Activated T-cell treated with anti-CD3 and anti-CD28 coated beads for 1 hour (primary cell): ENCODE measurements around the gene CKMT2.

Source experiments
- DNase-seq: peaks from one replicate; pipeline ENCODE4 v3.0.0-alpha.2; 2020; ENCODE audit warnings: low read depth

CKMT2 gene

DNA sequence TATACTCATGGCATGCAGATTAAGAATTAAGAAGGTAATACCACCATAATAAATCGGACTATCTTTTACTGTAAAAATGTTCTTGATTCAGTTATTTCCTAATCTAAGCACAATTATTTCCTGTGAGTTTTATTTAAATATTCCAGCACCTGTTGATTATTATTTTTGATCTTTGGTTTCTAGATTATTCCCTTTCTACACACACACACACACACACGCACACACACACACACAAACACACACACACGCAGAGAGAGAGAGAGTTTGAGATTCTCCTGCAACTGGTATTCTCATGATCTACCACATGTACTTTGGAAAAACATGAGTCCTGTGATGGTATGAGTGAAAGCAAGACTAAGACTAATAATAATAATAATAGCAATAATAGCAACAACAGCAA lies 17.0 kb upstream of the CKMT2 start:
- no peak for DNase-seq

DNA sequence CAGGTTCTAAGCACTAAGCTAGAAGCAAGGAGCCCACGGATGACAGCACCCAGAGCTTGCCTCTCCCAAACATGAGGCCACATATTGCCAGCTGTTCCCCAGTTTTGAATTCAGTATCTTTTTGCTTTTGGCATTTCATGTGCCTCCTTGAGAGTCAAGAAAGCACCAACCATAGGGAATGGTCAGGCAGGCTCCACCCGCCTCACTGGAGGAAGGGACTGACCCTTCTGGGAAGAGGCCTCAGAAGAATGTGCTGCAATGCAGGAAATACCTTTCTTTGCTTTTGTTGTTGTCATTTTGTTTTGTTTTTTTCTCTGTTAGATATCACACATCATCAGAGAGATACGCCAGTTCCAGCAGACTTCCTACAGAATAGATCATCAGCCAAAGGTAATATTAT lies 13.7 kb upstream of the CKMT2 start:
- DNase-seq = no peak

DNA sequence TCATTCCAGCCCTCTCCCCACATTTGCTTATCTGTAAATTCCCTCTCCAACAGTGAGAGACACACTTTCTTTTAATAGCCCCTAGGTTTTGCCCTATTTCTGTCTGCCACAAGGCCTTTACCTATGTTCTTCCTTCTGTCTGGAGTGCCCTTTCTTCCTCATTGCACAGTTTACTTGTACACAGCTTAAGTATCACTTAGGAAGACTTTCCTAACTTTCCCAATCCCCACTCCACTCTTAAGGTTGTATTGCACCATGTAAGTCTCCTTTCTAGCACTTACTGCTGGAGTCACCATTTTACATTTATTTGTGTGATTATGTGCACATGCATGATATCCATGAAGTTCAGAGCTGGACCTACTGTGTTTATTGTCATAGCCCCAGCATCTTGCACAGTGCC lies 10.8 kb upstream of the CKMT2 start:
- no peak for DNase-seq

DNA sequence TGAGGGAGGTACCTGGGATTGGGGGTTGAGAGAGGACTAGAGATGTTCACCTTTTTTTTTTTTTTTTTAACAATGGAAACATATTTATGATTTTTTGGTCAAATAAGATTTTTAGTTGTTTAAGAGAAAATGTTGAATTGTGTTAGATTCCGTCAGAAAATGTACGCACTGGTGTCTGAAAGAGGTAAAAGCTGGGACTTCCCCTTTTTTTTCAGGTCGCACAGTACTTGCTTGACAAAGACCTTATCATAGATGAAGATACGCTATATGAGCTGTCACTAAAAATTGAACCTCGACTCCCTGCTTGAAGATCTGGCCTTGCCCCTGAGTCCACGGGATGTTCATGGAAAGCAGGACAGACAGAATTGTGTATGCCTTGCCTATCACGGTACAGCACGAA lies 7.7 kb upstream of the CKMT2 start:
- no peak for DNase-seq

DNA sequence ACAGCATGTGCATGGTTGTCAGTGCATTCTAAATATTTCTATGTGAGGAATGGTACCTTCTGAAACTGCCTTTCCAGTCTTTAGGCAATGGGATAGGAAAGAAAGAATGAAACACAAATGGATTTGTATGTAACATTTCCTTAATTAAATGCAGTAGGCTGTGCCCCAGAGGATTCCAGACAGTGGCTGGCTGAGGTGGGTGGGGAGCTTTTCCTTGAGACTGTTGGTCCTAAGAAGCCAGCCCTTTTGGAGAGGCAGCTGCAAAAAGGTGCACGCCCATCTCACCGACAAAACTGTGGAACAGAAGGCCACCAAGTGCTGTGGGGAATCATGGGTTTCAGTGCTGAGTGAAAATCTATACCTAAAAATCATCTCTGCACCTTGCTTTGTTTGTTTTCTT lies 6.8 kb upstream of the CKMT2 start:
- no peak for DNase-seq

DNA sequence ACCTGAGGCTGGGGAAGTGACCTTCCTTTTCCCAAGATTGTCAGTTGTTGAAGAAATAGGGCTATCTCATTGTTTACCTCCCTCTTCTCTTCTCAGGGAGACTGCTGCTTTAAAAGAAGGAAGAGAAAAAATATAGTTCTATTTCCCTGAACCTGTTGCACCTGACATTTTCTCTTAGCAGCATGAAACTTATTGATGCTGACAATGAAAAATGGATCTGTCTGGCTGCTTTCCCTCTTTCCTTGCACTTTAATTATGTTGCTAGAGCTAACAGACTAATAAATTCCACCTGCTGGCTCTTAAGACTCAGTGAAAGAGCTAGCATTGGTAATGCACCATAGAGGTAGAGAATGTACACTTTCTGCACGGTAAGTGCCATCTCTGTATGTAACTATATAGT lies 6.2 kb upstream of the CKMT2 start:
- no peak for DNase-seq

DNA sequence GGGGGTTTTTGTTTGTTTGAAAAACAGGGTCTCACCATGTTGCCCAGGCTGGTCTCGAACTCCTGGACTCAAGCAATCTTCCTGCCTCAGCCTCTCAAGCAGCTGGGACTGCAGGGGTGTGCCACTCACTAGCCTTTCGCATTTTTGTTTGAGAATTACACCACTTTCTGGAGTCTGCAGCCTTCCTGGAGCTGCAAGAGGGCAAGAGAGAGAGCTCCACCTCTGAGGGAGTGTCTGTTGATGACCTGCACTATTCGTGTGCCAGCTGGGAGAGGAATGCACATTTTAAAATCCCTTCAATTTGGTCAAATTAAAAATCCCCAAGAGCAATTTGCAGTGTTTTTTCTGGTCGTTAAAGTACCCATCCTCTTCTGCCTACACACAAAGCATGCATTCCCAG lies 5.0 kb upstream of the CKMT2 start:
- no peak for DNase-seq

DNA sequence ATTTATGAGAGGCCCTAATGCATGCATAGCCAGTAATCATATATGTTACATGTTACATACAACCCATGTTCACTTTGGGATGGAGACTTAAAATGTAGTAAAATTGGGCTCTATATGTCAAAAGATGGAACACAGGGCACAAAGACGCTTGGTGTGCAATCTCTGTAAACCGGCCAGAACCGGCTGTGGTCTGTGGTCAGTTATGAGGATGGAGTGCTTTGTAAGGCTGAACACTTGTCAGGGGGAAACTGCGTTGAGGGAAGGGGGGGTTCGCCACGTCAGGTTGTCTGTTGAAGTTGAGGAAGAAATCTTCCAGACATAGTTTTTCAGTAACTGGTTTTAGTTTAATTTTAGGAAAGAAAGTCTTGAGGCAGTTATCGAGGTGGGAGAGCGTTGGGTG lies 2.7 kb upstream of the CKMT2 start:
- DNase-seq = no peak

DNA sequence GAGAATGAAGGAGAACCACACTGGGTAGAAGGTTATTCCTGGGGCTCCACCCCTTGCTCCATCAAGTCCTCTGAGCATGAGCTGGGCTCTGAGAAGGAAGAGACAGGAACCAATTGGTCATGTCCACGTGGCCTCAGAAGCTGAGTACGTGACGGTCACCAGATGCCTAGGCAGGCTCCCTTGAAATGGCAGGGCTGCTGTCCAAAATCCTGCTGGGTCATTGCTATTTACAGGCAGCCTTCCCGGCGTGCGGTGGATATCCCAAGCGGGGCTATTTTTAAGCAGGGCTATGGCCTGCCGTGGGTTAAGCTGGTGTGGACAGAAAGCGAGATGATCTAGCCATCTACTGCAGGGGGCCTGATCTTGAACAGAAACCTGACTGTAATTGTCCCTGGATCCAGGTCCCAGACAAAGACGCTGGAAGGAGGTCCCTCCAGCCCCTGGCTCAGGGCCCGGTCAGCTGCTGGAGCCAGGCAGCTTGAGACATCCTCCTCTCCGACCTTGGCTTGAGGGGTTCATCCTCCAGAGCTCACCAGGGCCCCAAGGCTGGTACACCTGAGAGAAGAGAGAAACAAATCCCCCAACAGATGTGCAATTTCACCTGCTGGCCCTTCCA lies 550 bp upstream of the CKMT2 start:
- DNase-seq = no peak

DNA sequence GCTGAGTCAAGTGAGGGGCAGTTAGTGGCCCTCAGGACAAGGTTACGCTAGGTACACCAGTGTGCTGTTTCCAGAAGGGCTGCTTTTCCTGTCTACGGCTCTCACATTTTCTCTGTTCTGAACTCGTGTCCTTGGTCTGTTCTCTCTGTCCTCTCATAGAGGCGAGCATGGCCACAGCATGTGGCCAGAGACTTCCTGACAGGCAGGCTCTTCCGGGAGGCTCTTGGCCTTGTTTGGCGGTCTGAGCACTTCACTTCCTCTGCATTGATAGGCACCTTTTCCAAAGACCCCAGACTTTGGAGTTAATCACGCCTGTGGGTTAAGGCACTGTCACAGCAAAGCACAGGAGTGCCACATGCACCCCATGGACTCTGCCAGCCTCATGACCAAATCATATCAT lies 1.2 kb downstream of the CKMT2 start:
- no peak for DNase-seq

DNA sequence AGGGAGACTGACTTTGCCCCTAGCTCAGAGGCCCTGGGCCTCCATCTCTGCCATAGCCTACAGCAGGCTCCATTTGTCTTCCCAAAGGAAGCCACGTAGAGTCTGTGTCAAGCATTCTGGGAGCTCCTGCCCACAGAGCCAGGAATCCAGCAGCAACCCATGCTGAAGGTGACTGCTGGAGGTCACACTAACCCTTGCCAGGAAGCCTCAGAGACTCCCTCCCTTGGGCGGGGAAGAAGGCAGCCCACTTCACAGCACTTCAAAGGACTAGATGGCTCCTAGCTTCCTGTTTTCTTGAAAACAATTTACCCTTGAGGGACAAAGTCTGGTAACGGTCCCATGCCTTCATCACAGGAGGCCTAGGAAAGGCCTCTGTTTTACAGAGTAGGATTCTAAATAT lies 1.7 kb downstream of the CKMT2 start:
- no peak for DNase-seq

DNA sequence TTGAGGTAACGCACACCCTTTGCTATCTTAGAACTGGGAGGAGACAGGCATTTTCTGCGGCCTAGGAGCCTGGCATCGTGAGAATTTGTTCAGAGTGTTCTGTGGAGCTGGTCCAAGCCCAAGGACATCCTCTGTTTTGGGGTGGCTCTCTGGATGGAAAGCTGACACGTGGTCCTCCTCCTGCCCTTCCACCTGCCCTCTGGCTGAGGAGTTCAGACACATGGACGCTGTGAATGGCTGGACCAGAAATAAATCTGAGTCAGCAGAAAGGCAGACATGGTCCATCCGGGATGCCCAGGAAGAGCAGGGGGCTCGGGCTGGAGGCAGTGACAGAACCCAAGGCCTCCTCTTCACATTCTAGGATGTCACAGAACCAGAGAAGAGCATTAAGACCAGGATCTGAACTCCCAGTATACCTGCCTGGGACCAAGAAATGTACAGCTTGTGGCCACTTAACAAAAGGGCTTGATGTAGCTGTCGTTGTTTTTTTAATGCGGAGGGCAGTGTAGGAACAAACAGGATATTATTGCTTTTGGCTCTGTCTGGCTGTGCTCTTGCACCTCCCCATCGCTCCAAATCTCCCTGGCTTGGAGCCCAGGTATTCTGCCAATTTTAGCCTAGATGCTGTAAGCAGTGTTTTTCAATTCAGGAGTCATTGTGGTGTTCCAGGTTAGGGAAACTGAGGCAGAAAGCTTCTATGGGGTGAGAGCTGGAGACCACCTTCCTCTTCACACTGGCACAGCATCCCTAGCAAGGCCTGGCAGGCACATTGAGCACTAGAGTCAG lies 2.4 kb downstream of the CKMT2 start:
- no peak for DNase-seq

DNA sequence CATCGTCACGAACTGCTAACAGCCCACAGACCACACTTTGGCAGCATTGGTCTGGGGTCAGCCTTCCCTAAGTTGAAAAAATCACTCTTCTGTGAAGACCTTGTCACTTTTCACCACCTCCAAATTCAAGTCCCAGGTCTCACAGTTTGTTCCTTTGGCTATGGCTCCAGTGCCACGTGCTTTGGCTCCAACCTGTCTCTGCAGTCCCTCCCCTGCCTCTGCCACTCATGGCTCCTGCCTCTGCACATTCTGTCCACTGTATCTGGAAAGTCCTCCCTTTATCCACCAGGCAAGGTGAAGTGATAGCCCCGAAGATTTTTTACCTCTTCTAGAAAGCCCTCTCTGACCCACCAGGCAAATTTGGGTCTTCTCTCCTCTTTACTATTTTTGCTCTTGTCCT lies 5.3 kb downstream of the CKMT2 start:
- DNase-seq = no peak

DNA sequence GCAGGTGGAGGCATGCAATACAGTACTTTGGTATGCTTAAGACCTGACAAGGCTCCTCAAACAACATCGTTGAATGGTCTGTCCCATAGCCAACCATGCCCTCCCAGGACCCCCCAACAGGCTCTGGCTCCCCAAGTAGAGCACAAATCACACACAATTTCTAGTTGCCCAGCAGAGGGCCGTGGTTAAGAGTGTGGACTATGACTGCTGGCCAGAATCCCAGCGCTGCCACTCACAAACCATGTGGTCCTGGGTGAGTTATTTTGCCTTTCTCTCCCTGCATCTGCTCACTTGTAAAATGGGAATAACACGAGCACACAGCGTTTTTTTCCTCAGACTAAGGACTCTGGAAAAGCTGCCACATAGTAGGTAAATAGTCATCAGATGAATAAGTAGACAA lies 6.5 kb downstream of the CKMT2 start:
- no peak for DNase-seq

DNA sequence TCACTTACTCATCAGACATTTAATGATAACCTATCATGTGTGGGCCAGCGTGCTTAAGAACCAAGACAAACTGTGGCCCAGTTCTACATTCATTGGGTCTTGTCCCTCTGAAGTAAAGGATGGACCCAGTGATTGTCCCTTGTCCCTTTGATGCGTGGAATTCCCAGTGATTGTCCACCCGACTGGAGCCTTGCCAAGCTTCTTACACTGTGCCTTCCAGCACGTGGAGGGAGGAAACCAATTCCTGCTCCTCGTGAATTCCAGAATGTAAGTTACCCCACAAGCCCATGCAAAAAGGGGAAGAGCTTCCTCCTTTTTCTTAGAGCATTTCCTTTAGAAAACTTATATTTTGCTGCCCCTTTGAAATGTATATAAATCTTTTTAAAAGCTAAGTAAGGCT lies 7.9 kb downstream of the CKMT2 start:
- no peak for DNase-seq

DNA sequence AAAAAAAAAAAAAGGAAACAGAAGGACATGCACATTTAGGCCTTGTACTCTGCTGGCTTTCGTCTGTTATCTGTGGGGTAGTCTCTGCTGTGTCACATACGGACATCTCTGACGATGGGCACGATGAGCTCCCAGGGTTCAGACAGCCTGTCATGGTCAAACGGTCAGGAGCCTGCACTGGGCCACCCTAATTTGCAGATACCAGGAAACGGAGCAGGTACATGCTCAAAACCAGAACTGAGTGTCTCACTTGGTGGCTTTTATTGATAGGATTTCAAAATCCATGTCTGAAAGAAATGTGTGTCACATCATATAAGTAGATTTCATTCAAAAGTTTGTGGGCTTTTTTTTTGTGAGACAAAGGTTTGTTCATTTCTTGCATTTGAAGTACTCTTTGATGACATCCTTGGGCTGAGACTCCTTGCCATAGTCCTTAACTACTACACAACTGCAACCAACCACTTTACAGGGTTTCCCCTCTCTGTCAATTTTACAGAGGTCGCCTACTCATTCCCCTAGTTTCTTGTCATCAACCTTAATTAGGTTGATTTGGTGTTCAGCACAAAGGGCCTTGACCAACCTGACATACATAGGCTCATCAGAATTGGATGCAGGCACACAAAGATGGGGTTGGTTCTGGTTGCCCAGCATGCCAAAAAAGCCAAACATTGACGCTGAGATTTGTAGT lies 9.0 kb downstream of the CKMT2 start:
- no peak for DNase-seq

DNA sequence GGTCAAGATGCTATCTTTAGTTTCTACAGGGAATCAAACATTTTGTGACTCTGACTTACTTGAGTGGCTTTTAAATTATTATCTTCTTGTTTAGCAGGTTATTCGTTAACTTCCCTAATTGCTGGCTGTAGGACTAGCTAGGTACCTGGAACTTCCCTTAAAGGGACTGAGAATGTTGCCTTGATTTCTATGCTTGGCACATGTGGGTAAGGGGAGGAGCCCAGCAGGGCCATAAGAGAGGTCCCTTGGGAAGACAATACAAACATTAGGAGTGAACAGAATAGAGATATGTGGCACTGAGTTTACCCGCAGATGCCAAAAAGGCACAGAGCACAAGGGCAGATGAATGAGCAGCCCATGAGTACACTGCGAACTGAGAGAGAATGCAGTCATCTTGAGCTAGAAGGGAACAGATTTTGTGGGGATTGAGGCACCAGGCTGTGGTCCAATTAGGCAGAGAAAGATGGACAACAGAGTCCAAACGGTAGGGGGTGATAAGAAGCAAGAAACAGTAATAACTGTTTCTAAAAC lies 9.8 kb downstream of the CKMT2 start:
- no peak for DNase-seq

DNA sequence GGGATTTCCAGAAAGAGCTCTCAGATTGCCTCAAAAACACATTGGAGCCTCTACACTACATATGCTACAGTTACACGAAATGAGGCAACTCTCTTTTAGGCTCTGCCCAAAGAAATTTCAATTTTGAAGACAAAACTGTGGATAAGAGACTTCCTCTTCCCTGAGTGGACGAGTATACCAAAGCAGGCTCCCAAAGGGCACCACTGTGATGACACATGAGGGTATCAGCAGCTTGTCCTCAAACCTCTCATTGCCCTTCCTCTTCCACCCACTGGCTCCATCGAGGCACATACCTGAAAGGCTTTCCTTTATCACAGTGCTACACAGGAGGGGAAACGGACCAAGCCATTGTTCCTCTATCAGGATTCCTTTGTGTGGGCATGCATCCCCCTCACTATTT lies 11.3 kb downstream of the CKMT2 start:
- DNase-seq = no peak

DNA sequence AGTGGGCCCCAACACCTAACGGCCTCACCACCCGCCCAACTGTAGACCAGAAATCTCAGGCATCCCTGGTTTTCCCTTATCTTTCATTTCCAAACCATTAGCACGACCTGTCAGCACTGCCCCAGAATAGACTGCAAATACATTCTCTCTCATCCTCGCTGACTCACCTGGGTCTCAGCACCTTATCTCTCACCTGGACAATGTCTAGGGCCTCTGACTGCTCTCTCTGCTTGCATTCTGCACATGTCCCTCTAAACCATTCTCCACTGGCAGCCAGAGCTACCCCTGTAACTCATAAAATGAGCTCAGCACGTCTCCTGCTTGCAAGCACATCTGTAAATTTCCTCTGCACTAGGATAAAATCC lies 12.7 kb downstream of the CKMT2 start:
- no peak for DNase-seq

DNA sequence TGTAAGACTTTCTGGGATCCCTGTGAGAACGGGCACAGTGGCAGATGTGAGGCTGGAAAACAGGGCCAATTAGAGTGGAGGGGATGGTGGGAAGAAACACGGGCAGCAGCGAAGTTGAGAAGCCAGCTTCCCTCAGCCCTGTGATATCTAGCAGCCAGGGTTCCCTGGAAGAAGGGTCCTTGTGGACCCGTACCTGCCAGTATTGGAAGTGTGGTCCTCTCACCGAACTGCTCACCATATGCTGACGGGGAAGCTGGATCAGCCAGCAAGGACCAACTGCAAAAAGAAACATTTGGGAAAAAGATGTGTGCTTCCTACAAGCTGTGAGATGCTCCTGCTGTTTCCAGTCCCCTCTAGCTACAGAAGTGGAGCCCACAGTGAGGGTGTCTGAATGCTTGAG lies 13.6 kb downstream of the CKMT2 start:
- DNase-seq = no peak

DNA sequence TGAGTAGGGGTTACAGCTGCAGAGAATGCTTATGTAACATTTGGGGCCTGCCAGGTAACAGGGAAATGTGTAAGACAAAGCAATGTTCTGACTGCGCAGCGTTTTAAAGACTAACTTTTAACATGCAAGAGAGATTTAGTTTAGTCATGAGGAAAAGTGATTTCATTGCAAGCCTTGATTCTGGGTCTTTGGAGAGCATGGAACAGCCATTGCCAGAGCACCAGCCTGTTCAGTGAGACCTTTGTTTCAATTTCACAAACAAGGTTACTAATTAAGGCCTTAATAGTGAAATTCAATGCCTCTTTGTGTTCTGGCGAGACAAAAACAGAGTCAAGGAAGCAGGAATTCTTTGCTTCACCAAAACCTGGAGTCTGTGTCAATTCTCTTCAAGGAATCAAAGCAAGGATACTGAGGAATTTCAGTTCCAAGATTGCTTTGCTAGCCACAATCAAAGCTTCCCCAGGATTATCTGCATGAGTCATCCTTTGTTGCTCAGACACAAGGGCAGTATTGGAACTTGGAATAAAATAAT lies 14.4 kb downstream of the CKMT2 start:
- no peak for DNase-seq

DNA sequence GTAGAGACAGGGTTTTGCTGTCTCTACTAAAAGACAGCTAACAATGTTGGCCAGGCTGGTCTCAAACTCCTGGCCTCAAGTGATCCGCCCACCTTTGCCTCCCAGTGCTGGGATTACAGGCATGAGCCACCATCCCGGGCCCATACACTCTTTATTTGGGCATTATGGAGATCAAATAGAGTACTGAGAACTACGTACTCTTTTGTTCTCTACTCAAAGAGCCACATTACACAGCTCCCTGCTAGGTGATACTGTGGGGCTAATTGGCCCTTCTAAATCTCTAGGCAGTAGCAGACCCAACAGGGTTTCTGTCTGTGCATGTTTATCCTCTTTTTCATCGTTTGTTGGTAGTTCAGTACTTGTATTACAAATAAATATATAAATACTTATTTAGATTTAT lies 16.1 kb downstream of the CKMT2 start:
- no peak for DNase-seq

DNA sequence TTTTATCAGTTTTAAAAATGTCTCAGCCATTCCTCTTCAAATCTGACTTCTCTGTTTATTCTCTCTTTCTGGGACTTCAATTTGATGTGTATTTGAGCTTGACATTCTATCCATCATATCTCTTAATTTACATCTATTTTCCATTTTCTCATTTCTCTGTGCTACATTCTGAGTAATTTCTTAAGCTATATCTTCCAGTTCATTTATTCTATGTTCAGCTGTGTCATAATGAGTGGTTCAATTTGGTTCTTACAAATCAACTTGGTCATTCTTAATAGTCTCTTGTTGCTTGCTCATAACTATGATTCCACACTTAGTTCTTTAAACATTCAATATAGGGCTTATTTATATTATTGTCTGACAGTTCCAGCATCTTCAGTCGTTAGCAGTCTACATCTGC lies 16.9 kb downstream of the CKMT2 start:
- no peak for DNase-seq
